A673 (cell line): ENCODE results near the gene SECISBP2. TPM values are rescaled to one million over a fixed set of nuclear protein-coding genes. Genes with fewer than 3 reads are reported as not detected.
A peak's percentile ranks its signal among the peaks of the same experiment; 100 is the strongest.

Experiments
- BruUV-seq: library from RNA; stranded (reverse); fragments of 400-500 nt; replicated peaks from 2 replicates; lab custom pipeline; 2021; lab: Mats Ljungman, UMichigan
- CTCF ChIA-PET: fragments of 300-600 bp; sonication (Branson Sonifier 250); formaldehyde crosslinking; loops from one replicate; lab custom pipeline; 2022; ENCODE audit warnings: antibody characterized with exemption; lab: Charles Lee
- POLR2A ChIA-PET: fragments of 300-600 bp; sonication (Branson Sonifier 250); formaldehyde crosslinking; loops from one replicate; lab custom pipeline; 2022; ENCODE audit warnings: antibody characterized with exemption; ENCODE audit not compliant: low non-redundant PET; lab: Charles Lee
- DNase-seq: peaks from one replicate; pipeline ENCODE4 v3.0.0-alpha.2; 2015; ENCODE audit warnings: low spot score
- H3K27ac ChIP-seq: fragments of 200-600 bp; sonication (generic); 2 replicates; pipeline ENCODE4 v1.5.1; 2016; ENCODE audit warnings: mixed run types, low read depth, mild to moderate bottlenecking, mixed read lengths, antibody characterized with exemption, low read length; ENCODE audit not compliant: poor library complexity, severe bottlenecking
- H3K27me3 ChIP-seq: fragments of 200-600 bp; sonication (generic); replicated peaks from 2 replicates; pipeline ENCODE4 v1.6.1; 2017; ENCODE audit warnings: mixed run types, low read depth, mild to moderate bottlenecking, mixed read lengths, antibody characterized with exemption, low read length; ENCODE audit not compliant: insufficient read depth, poor library complexity
- H3K36me3 ChIP-seq: fragments of 200-600 bp; sonication (generic); 2 replicates; pipeline ENCODE4 v1.6.1; 2016; ENCODE audit warnings: mixed run types, mild to moderate bottlenecking, mixed read lengths, antibody characterized with exemption, low read length; ENCODE audit not compliant: insufficient read depth, poor library complexity, severe bottlenecking
- H3K4me1 ChIP-seq: fragments of 200-600 bp; sonication (generic); 2 replicates; pipeline ENCODE4 v1.6.1; 2017; ENCODE audit warnings: mixed run types, mild to moderate bottlenecking, mixed read lengths, antibody characterized with exemption, low read length; ENCODE audit not compliant: insufficient read depth, poor library complexity, severe bottlenecking
- H3K4me3 ChIP-seq: fragments of 200-600 bp; sonication (generic); 2 replicates; pipeline ENCODE4 v1.5.1; 2016; ENCODE audit warnings: low read depth, mixed run types, mild to moderate bottlenecking, mixed read lengths, low read length; ENCODE audit not compliant: poor library complexity, severe bottlenecking
- H3K9me3 ChIP-seq: fragments of 200-600 bp; sonication (generic); 2 replicates; pipeline ENCODE4 v1.6.1; 2016; ENCODE audit warnings: mixed run types, low read depth, mild to moderate bottlenecking, mixed read lengths, antibody characterized with exemption, low read length; ENCODE audit not compliant: poor library complexity, severe bottlenecking
- EZH2 ChIP-seq: fragments of 200-600 bp; sonication (generic); IDR thresholded peaks from 2 replicates; pipeline ENCODE4 v1.6.1; 2017; ENCODE audit warnings: borderline replicate concordance, low read depth, mild to moderate bottlenecking, mixed read lengths, antibody characterized with exemption, low read length; ENCODE audit not compliant: poor library complexity, severe bottlenecking
- intact Hi-C: fragments of 100-400 bp; cut with micrococcal nuclease; formaldehyde crosslinking; loops from one replicate; pipeline ENCODE4 v1.10.0; 2022; ENCODE audit not compliant: unreplicated experiment
- total RNA-seq: library from RNA; stranded (reverse); gene quantifications from 2 replicates; pipeline ENCODE4 v1.2.3, GENCODE V29; 2021
- TF ChIP-seq, protein P1 (sequence below): fragments of 300-800, 200-600 bp; sonication (generic); conservative IDR thresholded peaks from 2 replicates; pipeline ENCODE4 v1.5.1; 2017; ENCODE audit warnings: low read depth, mild to moderate bottlenecking, antibody characterized with exemption, low read length, moderate library complexity, mixed read lengths

SECISBP2 gene
- total RNA-seq, 1 experiment from 2014 or later: 44.4 TPM

DNA sequence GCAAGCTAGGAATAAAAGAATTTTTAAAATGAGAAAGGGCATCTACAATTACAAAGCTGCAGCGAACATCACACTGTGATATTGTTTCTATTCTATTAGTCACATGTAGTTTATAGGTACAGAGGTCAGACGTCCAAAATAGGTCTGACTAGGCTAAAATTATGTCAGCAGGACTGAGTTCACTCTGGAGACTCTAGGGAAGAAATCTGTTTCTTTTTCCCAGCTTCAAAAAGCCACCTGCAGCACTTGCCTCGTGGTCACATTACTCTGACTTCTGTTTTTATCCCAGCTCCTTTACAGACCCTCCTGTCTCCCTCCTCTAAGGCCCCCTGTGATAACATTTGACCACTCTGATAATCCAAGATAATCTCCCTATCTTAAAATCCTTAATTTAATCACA, 12.4 kb upstream of the SECISBP2 start:
- no peaks in the 10 kb centered on the region for H3K36me3 ChIP-seq
- ChIA-PET POLR2A (no interaction called here), CTCF (no interaction called here)
- no TSS peak for BruUV-seq
- H3K4me1 ChIP-seq: peaks cover 5% of the 10 kb centered on the region
- no peak for TF ChIP-seq EZH2
- TF ChIP-seq, protein P1, sequence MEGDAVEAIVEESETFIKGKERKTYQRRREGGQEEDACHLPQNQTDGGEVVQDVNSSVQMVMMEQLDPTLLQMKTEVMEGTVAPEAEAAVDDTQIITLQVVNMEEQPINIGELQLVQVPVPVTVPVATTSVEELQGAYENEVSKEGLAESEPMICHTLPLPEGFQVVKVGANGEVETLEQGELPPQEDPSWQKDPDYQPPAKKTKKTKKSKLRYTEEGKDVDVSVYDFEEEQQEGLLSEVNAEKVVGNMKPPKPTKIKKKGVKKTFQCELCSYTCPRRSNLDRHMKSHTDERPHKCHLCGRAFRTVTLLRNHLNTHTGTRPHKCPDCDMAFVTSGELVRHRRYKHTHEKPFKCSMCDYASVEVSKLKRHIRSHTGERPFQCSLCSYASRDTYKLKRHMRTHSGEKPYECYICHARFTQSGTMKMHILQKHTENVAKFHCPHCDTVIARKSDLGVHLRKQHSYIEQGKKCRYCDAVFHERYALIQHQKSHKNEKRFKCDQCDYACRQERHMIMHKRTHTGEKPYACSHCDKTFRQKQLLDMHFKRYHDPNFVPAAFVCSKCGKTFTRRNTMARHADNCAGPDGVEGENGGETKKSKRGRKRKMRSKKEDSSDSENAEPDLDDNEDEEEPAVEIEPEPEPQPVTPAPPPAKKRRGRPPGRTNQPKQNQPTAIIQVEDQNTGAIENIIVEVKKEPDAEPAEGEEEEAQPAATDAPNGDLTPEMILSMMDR: no peak
- intact Hi-C loops: no loop called here
- no peak overlapping the region for H3K27ac ChIP-seq
- H3K4me3 ChIP-seq: no peak overlapping the region
- H3K9me3 ChIP-seq: no peaks in the 10 kb centered on the region
- no peaks in the 10 kb centered on the region for H3K27me3 ChIP-seq
- DNase-seq: no peak

DNA sequence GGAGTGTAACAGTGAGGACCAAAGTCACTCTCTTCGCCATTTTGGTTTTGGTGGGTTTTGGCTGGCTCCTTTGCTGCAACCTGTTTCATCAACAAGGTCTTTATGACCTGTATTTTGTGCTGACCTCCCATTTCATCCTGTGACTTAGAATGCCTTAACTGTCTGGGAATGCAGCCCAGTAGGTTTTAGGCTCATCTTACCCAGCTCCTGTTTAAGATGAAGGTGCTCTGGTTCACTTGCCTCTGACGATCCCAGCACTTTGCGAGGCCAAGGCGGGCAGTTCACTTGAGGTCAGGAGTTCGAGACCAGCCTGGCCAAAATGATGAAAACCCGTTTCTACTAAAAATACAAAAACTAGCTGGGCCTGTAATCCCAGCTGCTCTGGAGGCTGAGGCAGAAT, 9.1 kb upstream of the SECISBP2 start:
- TF ChIP-seq EZH2: no peak
- TF ChIP-seq, protein P1: no peak
- Histone ChIP-seq H3K4me1 (peaks cover 5% of the 10 kb centered on the region), H3K36me3 (peaks cover 15% of the 10 kb centered on the region), H3K4me3 (no peak overlapping the region), H3K9me3 (no peaks in the 10 kb centered on the region), H3K27ac (peak overlapping the region; percentile 99), H3K27me3 (no peaks in the 10 kb centered on the region)
- intact Hi-C loops: no loop called here
- DNase-seq: no peak
- ChIA-PET POLR2A (no interaction called here), CTCF (no interaction called here)
- no TSS peak for BruUV-seq

DNA sequence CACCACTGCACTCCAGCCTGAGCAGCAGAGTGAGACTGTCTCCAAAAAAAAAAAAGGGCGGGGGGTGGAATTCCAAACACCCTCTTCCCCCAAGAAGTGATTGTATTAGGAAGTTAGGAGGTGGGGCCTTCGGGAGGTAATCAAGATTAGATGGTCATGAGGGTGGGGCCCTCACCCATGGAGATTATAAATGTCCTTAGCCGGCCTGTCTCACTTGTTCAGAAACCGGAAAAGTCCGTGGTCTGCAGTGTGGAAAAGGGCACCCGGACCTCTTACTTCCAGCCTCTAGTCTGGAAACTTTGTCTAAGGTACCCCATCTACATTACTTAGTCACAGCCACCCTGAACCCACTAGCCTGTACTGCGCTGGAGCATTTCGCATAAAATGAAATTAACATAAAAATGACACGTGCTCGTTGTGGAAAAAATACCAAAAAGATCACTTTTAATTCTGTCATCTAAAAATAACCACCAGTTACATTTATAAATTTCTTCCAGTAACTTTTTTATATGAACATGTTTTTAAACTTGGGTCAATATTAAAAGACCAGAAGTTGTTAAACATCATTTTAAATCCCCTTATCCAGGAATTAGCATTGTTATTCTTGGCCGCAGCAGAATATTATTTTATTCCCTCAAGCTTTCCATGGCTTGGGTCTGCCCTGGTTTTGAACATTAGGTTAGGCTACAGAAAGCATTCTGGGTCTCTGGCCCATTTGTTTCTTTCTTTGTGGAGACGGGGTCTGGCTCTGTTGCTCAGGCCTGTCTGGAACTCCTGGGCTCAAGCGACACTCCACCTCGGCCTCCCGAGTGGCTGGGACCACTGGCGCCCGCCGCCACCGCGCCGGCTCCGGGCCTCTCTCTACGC, 8.5 kb upstream of the SECISBP2 start:
- Histone ChIP-seq H3K4me1 (peaks cover 9% of the 10 kb centered on the region), H3K27ac (peak overlapping the region; percentile 99), H3K4me3 (peak overlapping the region; percentile 81), H3K36me3 (peaks cover 18% of the 10 kb centered on the region), H3K27me3 (no peaks in the 10 kb centered on the region), H3K9me3 (no peaks in the 10 kb centered on the region)
- TF ChIP-seq, protein P1: no peak
- TF ChIP-seq EZH2: no peak
- CTCF ChIA-PET: no interaction called here
- no peak for DNase-seq
- TSS peak; percentile 83 for BruUV-seq
- POLR2A ChIA-PET: interaction anchor here (0.6 kb wide), 1 partner anchor 221 kb away, joined by 4 read pairs; no protein-coding TSS in a partner anchor
- intact Hi-C loops: loop anchor here (2.0 kb wide), 1 partner anchor 129 kb away; no protein-coding TSS in a partner anchor
